SK-N-SH treated with all-trans-retinoic acid at 6 μM for 48 hours (cell line): Measurements from ENCODE around the gene PLRG1.

Experiments
- ATAC-seq: fragments of 200-7000 bp; cut with Tn5 transposase; 3 replicates; pipeline ENCODE4 v1.9.1; 2020; ENCODE audit warnings: mild to moderate bottlenecking, moderate library complexity
- ARNTL ChIP-seq: fragments of 450-650 bp; formaldehyde crosslinking; IDR thresholded peaks from 2 replicates; pipeline ENCODE4 v1.5.0; 2020; ENCODE audit warnings: low read depth, mild to moderate bottlenecking, moderate library complexity, borderline replicate concordance
- BACH2 ChIP-seq: fragments of 250-450 bp; sonication (Bioruptor Pico); IDR thresholded peaks from 2 replicates; pipeline ENCODE4 v1.9.0; 2021; ENCODE audit warnings: mild to moderate bottlenecking, borderline replicate concordance
- CSDC2 ChIP-seq: fragments of 250-450 bp; sonication (Bioruptor Pico); IDR thresholded peaks from 2 replicates; pipeline ENCODE4 v1.5.0; 2020; ENCODE audit warnings: mild to moderate bottlenecking, moderate library complexity
- CSRNP3 ChIP-seq: fragments of 250-450 bp; sonication (Bioruptor Pico); IDR thresholded peaks from 2 replicates; pipeline ENCODE4 v1.5.1; 2021; ENCODE audit warnings: mild to moderate bottlenecking, moderate library complexity
- ESRRG ChIP-seq: fragments of 250-450 bp; sonication (Bioruptor Pico); IDR thresholded peaks from 2 replicates; pipeline ENCODE4 v1.6.1; 2021; ENCODE audit warnings: mild to moderate bottlenecking
- GLIS3 ChIP-seq: fragments of 250-450 bp; sonication (Bioruptor Pico); IDR thresholded peaks from 2 replicates; pipeline ENCODE4 v1.5.0; 2020; ENCODE audit warnings: mild to moderate bottlenecking, moderate library complexity
- ISL1 ChIP-seq: fragments of 250-450 bp; sonication (Bioruptor Pico); IDR thresholded peaks from 2 replicates; pipeline ENCODE4 v2.1.2; 2022; ENCODE audit warnings: mild to moderate bottlenecking, moderate library complexity
- POU6F1 ChIP-seq: fragments of 250-450 bp; sonication (Bioruptor Pico); IDR thresholded peaks from 2 replicates; pipeline ENCODE4 v1.8.0; 2021; ENCODE audit warnings: low read depth, mild to moderate bottlenecking, moderate library complexity, borderline replicate concordance
- RARB ChIP-seq: fragments of 250-450 bp; sonication (Bioruptor Pico); IDR thresholded peaks from 2 replicates; pipeline ENCODE4 v1.8.0; 2021; ENCODE audit warnings: mild to moderate bottlenecking, moderate library complexity
- SNAI2 ChIP-seq: fragments of 250-450 bp; sonication (Bioruptor Pico); IDR thresholded peaks from 2 replicates; pipeline ENCODE4 v1.5.0; 2020; ENCODE audit warnings: mild to moderate bottlenecking, moderate library complexity
- TCF4 ChIP-seq: fragments of 250-450 bp; sonication (Bioruptor Pico); IDR thresholded peaks from 2 replicates; pipeline ENCODE4 v1.8.0; 2021; ENCODE audit warnings: mild to moderate bottlenecking, moderate library complexity, borderline replicate concordance
- TOX ChIP-seq: fragments of 250-450 bp; sonication (Bioruptor Pico); IDR thresholded peaks from 2 replicates; pipeline ENCODE4 v1.8.0; 2021; ENCODE audit warnings: mild to moderate bottlenecking, moderate library complexity, borderline replicate concordance
- TSHZ2 ChIP-seq: fragments of 250-450 bp; sonication (Bioruptor Pico); IDR thresholded peaks from 2 replicates; pipeline ENCODE4 v1.5.0; 2020; ENCODE audit warnings: mild to moderate bottlenecking, moderate library complexity
- ZC3H10 ChIP-seq: fragments of 250-450 bp; sonication (Bioruptor Pico); IDR thresholded peaks from 2 replicates; pipeline ENCODE4 v1.5.1; 2021; ENCODE audit warnings: mild to moderate bottlenecking, moderate library complexity
- ZFP3 ChIP-seq: fragments of 250-450 bp; sonication (Bioruptor Pico); IDR thresholded peaks from 2 replicates; pipeline ENCODE4 v1.5.0; 2020; ENCODE audit warnings: mild to moderate bottlenecking, moderate library complexity
- ZFP30 ChIP-seq: fragments of 450-650 bp; formaldehyde crosslinking; IDR thresholded peaks from 2 replicates; pipeline ENCODE4 v1.5.0; 2022; ENCODE audit warnings: mild to moderate bottlenecking, moderate library complexity
- ZNF565 ChIP-seq: fragments of 450-650 bp; formaldehyde crosslinking; conservative IDR thresholded peaks from 2 replicates; pipeline ENCODE4 v1.5.0; 2020; ENCODE audit warnings: low read depth, mild to moderate bottlenecking, moderate library complexity
- ZNF70 ChIP-seq: fragments of 450-650 bp; formaldehyde crosslinking; IDR thresholded peaks from 2 replicates; pipeline ENCODE4 v1.5.0; 2020; ENCODE audit warnings: mild to moderate bottlenecking, moderate library complexity
- TF ChIP-seq, protein P1 (sequence below): fragments of 250-450 bp; sonication (Bioruptor Pico); IDR thresholded peaks from 2 replicates; pipeline ENCODE4 v1.8.0; 2020; ENCODE audit warnings: mild to moderate bottlenecking, moderate library complexity, borderline replicate concordance

PLRG1 gene

DNA sequence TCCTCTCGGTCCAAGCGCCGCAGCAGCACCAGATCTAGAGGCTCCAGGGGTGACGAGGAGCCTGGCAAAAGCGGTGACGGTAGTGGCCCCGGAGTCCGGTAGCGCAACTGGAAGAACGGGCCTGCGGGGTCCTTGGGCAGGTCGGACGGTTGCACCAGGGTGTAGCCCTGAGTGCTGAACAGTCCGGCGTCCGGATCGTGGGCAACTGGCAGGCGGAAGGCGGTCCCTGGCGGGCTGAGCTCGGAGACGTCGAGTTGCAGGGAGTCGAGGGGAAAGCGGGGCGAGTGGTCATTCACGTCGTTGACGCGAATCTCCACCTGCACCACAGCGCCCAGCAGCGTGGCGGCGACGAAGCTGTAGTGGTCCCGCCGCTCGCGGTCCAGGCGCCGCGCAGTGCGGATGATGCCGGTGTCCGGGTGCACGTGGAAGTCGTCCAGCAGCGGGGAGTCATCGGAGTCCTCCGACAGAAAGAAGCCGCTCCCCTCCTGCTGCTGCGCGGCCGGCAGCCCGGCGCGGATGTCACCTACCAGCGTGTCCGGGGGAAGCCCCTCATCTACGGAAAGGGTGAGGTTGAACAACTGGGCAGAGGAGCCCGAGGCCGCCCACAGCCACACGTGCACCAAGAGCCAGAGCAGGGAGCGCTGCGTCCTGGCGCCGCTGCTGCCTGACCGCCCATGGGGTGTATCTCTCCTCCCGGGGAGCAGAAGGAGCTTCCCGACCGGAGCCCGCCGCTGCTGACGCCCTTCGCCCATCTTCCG is 59.4 kb downstream of the PLRG1 start:
- TF ChIP-seq TOX (CRISPR knock-in tag) (no peak), ZNF565 (CRISPR knock-in tag) (no peak), CSDC2 (CRISPR knock-in tag) (no peak), ZC3H10 (CRISPR knock-in tag) (no peak), BACH2 (CRISPR knock-in tag) (no peak), ISL1 (CRISPR knock-in tag) (no peak), SNAI2 (CRISPR knock-in tag) (no peak), CSRNP3 (no peak)
- peak; percentile 44 for ATAC-seq

GRCh38 chr4:154490234-154490582 is 60.0 kb downstream of the PLRG1 start:
- ATAC-seq = no peak
- TF ChIP-seq POU6F1 (CRISPR knock-in tag) (no peak), ZFP30 (CRISPR knock-in tag) (no peak), TOX (CRISPR knock-in tag) (no peak), TCF4 (no peak), ESRRG (no peak), SNAI2 (CRISPR knock-in tag) (no peak), ZFP3 (CRISPR knock-in tag) (no peak), TSHZ2 (CRISPR knock-in tag) (no peak), ARNTL (no peak), GLIS3 (CRISPR knock-in tag) (no peak), ZC3H10 (CRISPR knock-in tag) (no peak), ISL1 (CRISPR knock-in tag) (no peak), CSRNP3 (no peak), ZNF70 (CRISPR knock-in tag) (no peak), ZNF565 (CRISPR knock-in tag) (no peak)
- TF ChIP-seq, protein P1, sequence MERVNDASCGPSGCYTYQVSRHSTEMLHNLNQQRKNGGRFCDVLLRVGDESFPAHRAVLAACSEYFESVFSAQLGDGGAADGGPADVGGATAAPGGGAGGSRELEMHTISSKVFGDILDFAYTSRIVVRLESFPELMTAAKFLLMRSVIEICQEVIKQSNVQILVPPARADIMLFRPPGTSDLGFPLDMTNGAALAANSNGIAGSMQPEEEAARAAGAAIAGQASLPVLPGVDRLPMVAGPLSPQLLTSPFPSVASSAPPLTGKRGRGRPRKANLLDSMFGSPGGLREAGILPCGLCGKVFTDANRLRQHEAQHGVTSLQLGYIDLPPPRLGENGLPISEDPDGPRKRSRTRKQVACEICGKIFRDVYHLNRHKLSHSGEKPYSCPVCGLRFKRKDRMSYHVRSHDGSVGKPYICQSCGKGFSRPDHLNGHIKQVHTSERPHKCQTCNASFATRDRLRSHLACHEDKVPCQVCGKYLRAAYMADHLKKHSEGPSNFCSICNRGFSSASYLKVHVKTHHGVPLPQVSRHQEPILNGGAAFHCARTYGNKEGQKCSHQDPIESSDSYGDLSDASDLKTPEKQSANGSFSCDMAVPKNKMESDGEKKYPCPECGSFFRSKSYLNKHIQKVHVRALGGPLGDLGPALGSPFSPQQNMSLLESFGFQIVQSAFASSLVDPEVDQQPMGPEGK (CRISPR knock-in tag) = no peak

- no peak for ATAC-seq
- no peak for TF ChIP-seq TCF4
- TF ChIP-seq ISL1 (CRISPR knock-in tag) = no peak
- TF ChIP-seq ZNF565 (CRISPR knock-in tag) = no peak
- no peak for TF ChIP-seq RARB
- no peak for TF ChIP-seq CSDC2 (CRISPR knock-in tag)
- TF ChIP-seq SNAI2 (CRISPR knock-in tag) = no peak
- no peak for TF ChIP-seq TSHZ2 (CRISPR knock-in tag)
- TF ChIP-seq ZC3H10 (CRISPR knock-in tag) = no peak
- no peak for TF ChIP-seq ZNF70 (CRISPR knock-in tag)
- TF ChIP-seq POU6F1 (CRISPR knock-in tag) = no peak
- no peak for TF ChIP-seq ESRRG
Measured at GRCh38 chr4:154489558-154490233, 60.5 kb downstream of the PLRG1 start.
